IMR-90 (cell line): Measurements from ENCODE around the gene ART3. TPM values are rescaled to one million over a fixed set of nuclear protein-coding genes. Genes with fewer than 3 reads are reported as not detected.

ENCODE experiments used
- ATAC-seq: fragments of 200-7000 bp; cut with Tn5 transposase; 2 replicates; pipeline ENCODE4 v1.9.1; 2020; ENCODE audit warnings: low read depth, mild to moderate bottlenecking, moderate library complexity
- BruUV-seq: library from RNA; stranded (reverse); fragments of 400-500 nt; replicated peaks from 2 replicates; lab custom pipeline; 2021; lab: Mats Ljungman, UMichigan
- CTCF ChIA-PET: fragments of 300-600 bp; formaldehyde crosslinking; extraction: SDS; loops from one replicate; lab custom pipeline; 2021; ENCODE audit warnings: antibody characterized with exemption; lab: Yijun Ruan, JAX
- POLR2A ChIA-PET: fragments of 300-600 bp; sonication (Branson Sonifier 250); formaldehyde crosslinking; loops from one replicate; lab custom pipeline; 2022; ENCODE audit warnings: antibody characterized with exemption; ENCODE audit not compliant: unreplicated experiment; lab: Charles Lee
- DNase-seq: peaks from one replicate; pipeline ENCODE4 v3.0.0; 2013
- H2AFZ ChIP-seq: replicated peaks from 2 replicates; pipeline ENCODE3; 2013; ENCODE audit warnings: low read length, mild to moderate bottlenecking; ENCODE audit not compliant: poor library complexity
- H2AK5ac ChIP-seq: 2 replicates; pipeline ENCODE4 v1.6.1; 2013; ENCODE audit warnings: low read depth, low read length, inconsistent platforms
- H2AK9ac ChIP-seq: replicated peaks from 2 replicates; pipeline ENCODE3; 2013; ENCODE audit warnings: mild to moderate bottlenecking, low read depth, low read length, moderate library complexity; ENCODE audit not compliant: poor library complexity
- H2BK120ac ChIP-seq: 2 replicates; pipeline ENCODE4 v1.6.1; 2013; ENCODE audit warnings: low read depth, low read length, inconsistent platforms
- H2BK15ac ChIP-seq: 3 replicates; pipeline ENCODE4 v1.6.1; 2013; ENCODE audit warnings: low read depth, low read length, inconsistent platforms
- H2BK20ac ChIP-seq: 2 replicates; pipeline ENCODE4 v1.6.1; 2013; ENCODE audit warnings: low read depth, mild to moderate bottlenecking, inconsistent platforms, low read length, moderate library complexity
- H2BK5ac ChIP-seq: 2 replicates; pipeline ENCODE4 v1.6.1; 2013; ENCODE audit warnings: mild to moderate bottlenecking, low read depth, low read length, inconsistent platforms; ENCODE audit not compliant: poor library complexity, severe bottlenecking
- H3K14ac ChIP-seq: replicated peaks from 2 replicates; pipeline ENCODE4 v1.6.1; 2013; ENCODE audit warnings: low read depth, low read length, inconsistent platforms
- H3K18ac ChIP-seq: 2 replicates; pipeline ENCODE4 v1.6.1; 2013; ENCODE audit warnings: low read depth, low read length, control low read depth
- H3K23ac ChIP-seq: 2 replicates; pipeline ENCODE4 v1.6.1; 2013; ENCODE audit warnings: low read depth, low read length, inconsistent platforms
- H3K27ac ChIP-seq: 2 replicates; pipeline ENCODE4 v1.5.1; 2013; ENCODE audit warnings: mild to moderate bottlenecking, control low read depth, low read length; ENCODE audit not compliant: insufficient read depth
- H3K27me3 ChIP-seq: 2 replicates; pipeline ENCODE4 v1.6.1; 2013; ENCODE audit warnings: low read length; ENCODE audit not compliant: control insufficient read depth, insufficient read depth
- H3K36me3 ChIP-seq: 2 replicates; pipeline ENCODE4 v1.6.1; 2013; ENCODE audit warnings: low read length, mixed read lengths; ENCODE audit not compliant: control insufficient read depth, insufficient read depth
- H3K4ac ChIP-seq: 2 replicates; pipeline ENCODE4 v1.6.1; 2013; ENCODE audit warnings: low read depth, low read length, inconsistent platforms
- H3K4me1 ChIP-seq: 2 replicates; pipeline ENCODE4 v1.6.1; 2013; ENCODE audit warnings: low read length, mixed read lengths; ENCODE audit not compliant: control insufficient read depth, insufficient read depth
- H3K4me2 ChIP-seq: 2 replicates; pipeline ENCODE4 v1.6.1; 2013; ENCODE audit warnings: low read depth, mild to moderate bottlenecking, control low read depth, low read length, moderate library complexity
- H3K4me3 ChIP-seq: 2 replicates; pipeline ENCODE4 v1.5.1; 2013; ENCODE audit warnings: low read depth, mild to moderate bottlenecking, control low read depth, low read length, moderate library complexity; ENCODE audit not compliant: insufficient read depth
- H3K56ac ChIP-seq: 2 replicates; pipeline ENCODE4 v1.6.1; 2013; ENCODE audit warnings: low read length, inconsistent platforms; ENCODE audit not compliant: insufficient read depth; ENCODE audit errors: extremely low read depth
- H3K79me1 ChIP-seq, 2 experiments: 2 replicates each; pipeline ENCODE4 v1.6.1; 2013; ENCODE audit warnings: low read length in 2 of 2, inconsistent platforms in 1 of 2, low read depth in 1 of 2
- H3K9ac ChIP-seq: 2 replicates; pipeline ENCODE4 v1.6.1; 2013; ENCODE audit warnings: low read depth, low read length, control low read depth
- H3K9me1 ChIP-seq: 2 replicates; pipeline ENCODE4 v1.6.1; 2013; ENCODE audit warnings: low read length, inconsistent platforms; ENCODE audit not compliant: insufficient read depth
- H3K9me3 ChIP-seq: 2 replicates; pipeline ENCODE4 v1.6.1; 2013; ENCODE audit warnings: low read length; ENCODE audit not compliant: control insufficient read depth, insufficient read depth
- H4K20me1 ChIP-seq: 2 replicates; pipeline ENCODE4 v1.6.1; 2013; ENCODE audit warnings: low read length, inconsistent platforms; ENCODE audit not compliant: insufficient read depth
- H4K5ac ChIP-seq: 2 replicates; pipeline ENCODE4 v1.6.1; 2013; ENCODE audit warnings: mild to moderate bottlenecking, low read depth, low read length, control low read depth
- H4K8ac ChIP-seq, 2 experiments: 2 replicates each; pipeline ENCODE4 v1.6.1; 2013; ENCODE audit warnings: low read depth in 2 of 2, low read length in 2 of 2, control low read depth in 1 of 2, inconsistent platforms in 1 of 2
- H4K91ac ChIP-seq: 2 replicates; pipeline ENCODE4 v1.6.1; 2013; ENCODE audit warnings: low read depth, low read length, inconsistent platforms; ENCODE audit not compliant: insufficient read depth
- BHLHE40 ChIP-seq: fragments of 150-350 bp; IDR thresholded peaks from 2 replicates; pipeline ENCODE4 v1.6.1; 2016; ENCODE audit warnings: mild to moderate bottlenecking, low read depth, low read length
- CEBPB ChIP-seq: IDR thresholded peaks from 2 replicates; pipeline ENCODE4 v1.6.1; 2012; ENCODE audit warnings: low read depth, low read length, improper control_type of control experiment
- CHD1 ChIP-seq: IDR thresholded peaks from 2 replicates; pipeline ENCODE4 v1.6.1; 2012; ENCODE audit warnings: low read depth, low read length, improper control_type of control experiment
- FOS ChIP-seq: fragments of 150-350 bp; IDR thresholded peaks from 2 replicates; pipeline ENCODE4 v1.6.1; 2016; ENCODE audit warnings: low read depth, low read length
- MAFK ChIP-seq: IDR thresholded peaks from 2 replicates; pipeline ENCODE4 v1.6.1; 2012; ENCODE audit warnings: low read depth, low read length, improper control_type of control experiment
- MAZ ChIP-seq: IDR thresholded peaks from 2 replicates; pipeline ENCODE4 v1.6.1; 2012; ENCODE audit warnings: low read depth, mild to moderate bottlenecking, low read length, improper control_type of control experiment, moderate library complexity, borderline replicate concordance
- MXI1 ChIP-seq: IDR thresholded peaks from 2 replicates; pipeline ENCODE4 v1.6.1; 2012; ENCODE audit warnings: low read depth, mild to moderate bottlenecking, low read length, moderate library complexity, borderline replicate concordance
- NFE2L2 ChIP-seq: fragments of 150-350 bp; IDR thresholded peaks from 2 replicates; pipeline ENCODE4 v1.6.1; 2016; ENCODE audit warnings: low read depth, mild to moderate bottlenecking, low read length
- POLR2A ChIP-seq: IDR thresholded peaks from 2 replicates; pipeline ENCODE4 v1.6.1; 2012; ENCODE audit warnings: mild to moderate bottlenecking, low read depth, low read length
- RAD21 ChIP-seq: IDR thresholded peaks from 2 replicates; pipeline ENCODE4 v1.6.1; 2012; ENCODE audit warnings: low read length, improper control_type of control experiment
- RCOR1 ChIP-seq: IDR thresholded peaks from 2 replicates; pipeline ENCODE4 v1.6.1; 2012; ENCODE audit warnings: mild to moderate bottlenecking, low read length, improper control_type of control experiment; ENCODE audit not compliant: insufficient replicate concordance
- SMC3 ChIP-seq: fragments of 150-350 bp; IDR thresholded peaks from 2 replicates; pipeline ENCODE4 v1.6.1; 2016; ENCODE audit warnings: low read depth, mild to moderate bottlenecking, antibody characterized with exemption, low read length, moderate library complexity
- USF2 ChIP-seq: fragments of 150-350 bp; IDR thresholded peaks from 2 replicates; pipeline ENCODE4 v1.6.1; 2017; ENCODE audit warnings: mild to moderate bottlenecking, antibody characterized with exemption, low read length, low read depth
- WGBS, 2 experiments: methylation state at CpG; one replicate each; pipeline versions ENCODE4 v1.1.5 to v1.1.7; 2013; ENCODE audit warnings: missing lambda C conversion rate in 2 of 2; ENCODE audit not compliant: insufficient read length in 1 of 2; ENCODE audit errors: extremely low coverage in 2 of 2; 5-methylcytosine and 5-hydroxymethylcytosine counted together
- dilution Hi-C: fragments of 300-500 bp; cut with HindIII; formaldehyde crosslinking; loops from one replicate; pipeline ENCODE4 v1.14.3; 2018; ENCODE audit warnings: low sequenced_read_pairs; ENCODE audit not compliant: unreplicated experiment
- in situ Hi-C: fragments of 300-500 bp; cut with MboI; formaldehyde crosslinking; loops from 3 replicates; pipeline ENCODE4 v1.14.3; 2019; ENCODE audit warnings: low sequenced_read_pairs, inconsistent platforms, mixed read lengths
- intact Hi-C: fragments of 100-400 bp; cut with micrococcal nuclease; formaldehyde crosslinking; loops from 2 replicates; pipeline ENCODE4 v1.10.0; 2022
- polyA plus RNA-seq, 3 experiments: library from polyadenylated mRNA; depleted of rRNA; stranded (reverse); fragments of >200 nt; gene quantifications; 2 replicates each; pipeline ENCODE4 v1.2.3, GENCODE V29; 2012; ENCODE audit warnings: low replicate concordance in 1 of 3
- total RNA-seq: library from RNA; depleted of rRNA; stranded (reverse); fragments of >200 nt; gene quantifications from 2 replicates; pipeline ENCODE4 v1.2.3, GENCODE V29; 2012
- TF ChIP-seq, protein P1 (sequence below): conservative IDR thresholded peaks from 2 replicates; pipeline ENCODE4 v1.5.1; 2012; ENCODE audit warnings: mild to moderate bottlenecking, low read depth, low read length, improper control_type of control experiment
- TF ChIP-seq, protein P2 (sequence below): fragments of 150-350 bp; IDR thresholded peaks from 2 replicates; pipeline ENCODE4 v1.6.1; 2016; ENCODE audit warnings: low read depth, mild to moderate bottlenecking, low read length, moderate library complexity, borderline replicate concordance

Gene ART3
- total and polyA plus RNA-seq, 2 of the 4 experiments (the other 2 are of a cell fraction) = 0.15 TPM; not detected in 1

GRCh38 chr4:76028350-76028765 is 46.2 kb upstream of the ART3 start:
- no TSS peak for BruUV-seq
- TF ChIP-seq POLR2A = no peak
- no peak for TF ChIP-seq MAFK
- TF ChIP-seq SMC3 = no peak
- no peak for TF ChIP-seq RCOR1
- TF ChIP-seq NFE2L2 = no peak
- TF ChIP-seq, protein P1, sequence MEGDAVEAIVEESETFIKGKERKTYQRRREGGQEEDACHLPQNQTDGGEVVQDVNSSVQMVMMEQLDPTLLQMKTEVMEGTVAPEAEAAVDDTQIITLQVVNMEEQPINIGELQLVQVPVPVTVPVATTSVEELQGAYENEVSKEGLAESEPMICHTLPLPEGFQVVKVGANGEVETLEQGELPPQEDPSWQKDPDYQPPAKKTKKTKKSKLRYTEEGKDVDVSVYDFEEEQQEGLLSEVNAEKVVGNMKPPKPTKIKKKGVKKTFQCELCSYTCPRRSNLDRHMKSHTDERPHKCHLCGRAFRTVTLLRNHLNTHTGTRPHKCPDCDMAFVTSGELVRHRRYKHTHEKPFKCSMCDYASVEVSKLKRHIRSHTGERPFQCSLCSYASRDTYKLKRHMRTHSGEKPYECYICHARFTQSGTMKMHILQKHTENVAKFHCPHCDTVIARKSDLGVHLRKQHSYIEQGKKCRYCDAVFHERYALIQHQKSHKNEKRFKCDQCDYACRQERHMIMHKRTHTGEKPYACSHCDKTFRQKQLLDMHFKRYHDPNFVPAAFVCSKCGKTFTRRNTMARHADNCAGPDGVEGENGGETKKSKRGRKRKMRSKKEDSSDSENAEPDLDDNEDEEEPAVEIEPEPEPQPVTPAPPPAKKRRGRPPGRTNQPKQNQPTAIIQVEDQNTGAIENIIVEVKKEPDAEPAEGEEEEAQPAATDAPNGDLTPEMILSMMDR = no peak
- TF ChIP-seq MXI1 = no peak
- no peak for TF ChIP-seq FOS
- TF ChIP-seq, protein P2, sequence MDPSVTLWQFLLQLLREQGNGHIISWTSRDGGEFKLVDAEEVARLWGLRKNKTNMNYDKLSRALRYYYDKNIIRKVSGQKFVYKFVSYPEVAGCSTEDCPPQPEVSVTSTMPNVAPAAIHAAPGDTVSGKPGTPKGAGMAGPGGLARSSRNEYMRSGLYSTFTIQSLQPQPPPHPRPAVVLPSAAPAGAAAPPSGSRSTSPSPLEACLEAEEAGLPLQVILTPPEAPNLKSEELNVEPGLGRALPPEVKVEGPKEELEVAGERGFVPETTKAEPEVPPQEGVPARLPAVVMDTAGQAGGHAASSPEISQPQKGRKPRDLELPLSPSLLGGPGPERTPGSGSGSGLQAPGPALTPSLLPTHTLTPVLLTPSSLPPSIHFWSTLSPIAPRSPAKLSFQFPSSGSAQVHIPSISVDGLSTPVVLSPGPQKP = no peak
- TF ChIP-seq MAZ = no peak
- TF ChIP-seq CHD1 = no peak
- no peak for TF ChIP-seq BHLHE40
- no peak for TF ChIP-seq CEBPB
- TF ChIP-seq USF2 = no peak
- no peak for TF ChIP-seq RAD21
- peak overlapping the region; percentile 74 for H2AFZ ChIP-seq
- H3K79me1 ChIP-seq = no peaks in the 10 kb centered on the region
- in situ Hi-C loops (no loop called here), dilution Hi-C loops (no loop called here), intact Hi-C loops (loop anchor here (2.0 kb wide), 1 partner anchor 16 kb away; no protein-coding TSS in a partner anchor)
- peak overlapping the region; percentile 54 for H3K4ac ChIP-seq
- peak overlapping the region; percentile 42; the same call in 1 of the 3 replicates for H2BK15ac ChIP-seq
- peak overlapping the region; percentile 22 for H3K56ac ChIP-seq
- ATAC-seq = peak; percentile 70
- no peak overlapping the region for H3K27ac ChIP-seq
- no peaks in the 10 kb centered on the region for H3K9me3 ChIP-seq
- H4K20me1 ChIP-seq = no peaks in the 10 kb centered on the region
- H2BK20ac ChIP-seq = peak overlapping the region; percentile 88
- H2BK5ac ChIP-seq = no peak overlapping the region
- H3K14ac ChIP-seq = peak overlapping the region; percentile 42; the same call in 1 of the 2 replicates
- H3K4me2 ChIP-seq = peak overlapping the region; percentile 87
- peak; percentile 17 for DNase-seq
- no peaks in the 10 kb centered on the region for H3K36me3 ChIP-seq
- H4K5ac ChIP-seq = peak overlapping the region; percentile 6; the same call in 1 of the 2 replicates
- H3K9ac ChIP-seq = peak overlapping the region; percentile 8
- H3K18ac ChIP-seq = 0 out of 2 replicates have a peak overlapping the region, but pooled peaks have one; percentile 27
- 0 out of 2 replicates have a peak, but pooled peaks cover under 1% of the 10 kb centered on the region for H3K4me1 ChIP-seq
- POLR2A ChIA-PET = no interaction called here
- peak overlapping the region; percentile 86 for H2BK120ac ChIP-seq
- H2AK5ac ChIP-seq = no peak overlapping the region
- no peak overlapping the region for H2AK9ac ChIP-seq
- peak overlapping the region; percentile 41 to 58; a peak in 2 of 4 replicates for H4K8ac ChIP-seq
- H3K4me3 ChIP-seq = peak overlapping the region; percentile 40
- H3K27me3 ChIP-seq = peaks cover 3% of the 10 kb centered on the region; the same call in 1 of the 2 replicates
- WGBS, 2 experiments = 0% methylated on average over 2 of the region's 6 CpGs; no CpG with 5 or more reads in 1 of the 2 experiments
- no peaks in the 10 kb centered on the region for H3K9me1 ChIP-seq
- CTCF ChIA-PET = no interaction called here
- H4K91ac ChIP-seq = peak overlapping the region; percentile 25; the same call in 1 of the 2 replicates
- peak overlapping the region; percentile 87 for H3K23ac ChIP-seq
